Measurements from ENCODE around the gene IGFBP7.

The IGFBP7 gene, protein sequence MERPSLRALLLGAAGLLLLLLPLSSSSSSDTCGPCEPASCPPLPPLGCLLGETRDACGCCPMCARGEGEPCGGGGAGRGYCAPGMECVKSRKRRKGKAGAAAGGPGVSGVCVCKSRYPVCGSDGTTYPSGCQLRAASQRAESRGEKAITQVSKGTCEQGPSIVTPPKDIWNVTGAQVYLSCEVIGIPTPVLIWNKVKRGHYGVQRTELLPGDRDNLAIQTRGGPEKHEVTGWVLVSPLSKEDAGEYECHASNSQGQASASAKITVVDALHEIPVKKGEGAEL

GRCh38 chr4:57109847-57110639, at the start of gene IGFBP7:
Gene IGFBP7 (minus strand): TSS chr4:57110385. CDS start chr4:57110351, 34 bp downstream.
- DNase-seq = no peak

DNA sequence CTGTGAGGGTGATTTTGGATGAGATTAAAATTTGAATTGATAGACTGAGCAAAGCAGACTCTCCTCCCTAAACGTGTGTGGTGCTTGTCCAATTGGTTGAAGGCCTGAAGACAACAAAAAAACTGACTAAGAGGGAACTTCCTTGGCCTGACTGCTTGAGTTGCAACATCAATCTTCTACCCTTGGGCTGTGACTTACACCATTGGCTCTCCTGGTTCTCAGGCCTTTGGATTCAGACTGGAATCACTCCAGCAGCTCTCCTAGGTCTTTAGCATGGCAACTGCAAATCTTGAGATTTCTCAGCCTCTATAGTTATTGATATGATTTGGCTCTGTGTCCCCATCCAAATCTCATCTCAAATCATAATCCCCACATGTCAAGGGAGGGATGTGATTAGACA, 49.7 kb upstream of the IGFBP7 start:
- DNase-seq = no peak

- DNase-seq = no peak
These were observed 48.6 kb upstream of the IGFBP7 start for GRCh38 chr4:57158762-57159161.

- DNase-seq = no peak
These were observed 48.0 kb upstream of the IGFBP7 start for GRCh38 chr4:57158221-57158620.

- DNase-seq = no peak
These were observed 47.5 kb upstream of the IGFBP7 start for GRCh38 chr4:57157596-57158137.

DNA sequence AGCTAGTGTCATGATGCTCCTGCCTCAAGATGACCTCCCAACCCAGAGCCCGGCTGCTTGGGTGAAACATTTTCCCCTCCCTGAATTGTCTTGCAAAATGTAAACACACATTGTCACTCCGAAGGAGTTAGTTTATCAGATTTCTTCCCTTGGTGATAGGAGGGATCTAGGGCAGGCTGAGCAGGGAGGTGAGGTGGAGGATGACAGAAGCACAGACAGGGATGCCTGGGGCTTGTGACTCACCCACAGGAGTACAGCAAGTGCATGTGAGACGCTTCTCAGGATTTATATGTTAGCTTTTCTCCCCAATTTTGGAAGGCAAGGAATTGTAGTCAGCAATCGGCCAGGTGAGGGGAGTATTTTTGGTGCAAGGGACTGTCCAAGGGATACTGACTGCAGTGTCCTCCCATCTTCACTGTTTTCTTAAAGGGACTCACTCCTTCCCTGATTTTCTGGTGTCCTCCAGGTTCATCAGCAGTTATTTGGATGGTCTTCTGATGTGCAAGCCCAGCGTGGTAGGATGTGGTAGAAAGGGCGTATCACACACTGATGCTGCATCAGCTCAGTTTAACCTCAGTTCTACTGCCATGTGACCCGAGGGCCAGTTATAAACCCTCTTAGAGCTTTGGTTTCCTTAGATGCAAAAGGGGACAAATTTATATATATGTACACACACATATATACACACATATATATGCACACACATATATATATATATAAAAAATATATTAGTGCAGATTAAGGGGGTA, 46.2 kb upstream of the IGFBP7 start:
- DNase-seq = no peak

GRCh38 chr4:57154926-57155325, 44.7 kb upstream of the IGFBP7 start:
- no peak for DNase-seq

GRCh38 chr4:57154191-57154590, 44.0 kb upstream of the IGFBP7 start:
- DNase-seq = no peak

- DNase-seq = no peak
These were observed 43.0 kb upstream of the IGFBP7 start for GRCh38 chr4:57153207-57153606.

DNA sequence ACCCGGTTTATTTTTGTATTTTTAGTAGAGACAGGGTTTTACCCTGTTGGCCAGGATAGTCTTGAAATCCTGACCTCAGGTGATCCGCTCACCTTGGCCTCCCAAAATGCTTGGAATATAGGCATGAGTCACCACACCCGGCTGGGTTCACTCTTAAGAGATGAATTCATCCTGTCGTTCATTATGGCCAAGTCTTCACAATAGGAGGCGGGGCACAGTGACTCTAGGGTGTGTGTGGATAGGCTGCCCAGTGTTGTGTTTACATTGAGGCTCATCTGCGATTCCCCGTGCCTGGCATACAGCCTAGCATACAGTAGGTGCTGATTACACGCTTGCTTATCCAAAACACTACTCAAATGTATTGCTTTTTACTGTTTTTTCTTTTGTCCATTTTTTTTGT, 41.3 kb upstream of the IGFBP7 start:
- DNase-seq = no peak

GRCh38 chr4:57149833-57150232, 39.6 kb upstream of the IGFBP7 start:
- no peak for DNase-seq

- no peak for DNase-seq
These were observed 38.8 kb upstream of the IGFBP7 start for GRCh38 chr4:57148831-57149505.

GRCh38 chr4:57148177-57148576, 38.0 kb upstream of the IGFBP7 start:
- no peak for DNase-seq

DNA sequence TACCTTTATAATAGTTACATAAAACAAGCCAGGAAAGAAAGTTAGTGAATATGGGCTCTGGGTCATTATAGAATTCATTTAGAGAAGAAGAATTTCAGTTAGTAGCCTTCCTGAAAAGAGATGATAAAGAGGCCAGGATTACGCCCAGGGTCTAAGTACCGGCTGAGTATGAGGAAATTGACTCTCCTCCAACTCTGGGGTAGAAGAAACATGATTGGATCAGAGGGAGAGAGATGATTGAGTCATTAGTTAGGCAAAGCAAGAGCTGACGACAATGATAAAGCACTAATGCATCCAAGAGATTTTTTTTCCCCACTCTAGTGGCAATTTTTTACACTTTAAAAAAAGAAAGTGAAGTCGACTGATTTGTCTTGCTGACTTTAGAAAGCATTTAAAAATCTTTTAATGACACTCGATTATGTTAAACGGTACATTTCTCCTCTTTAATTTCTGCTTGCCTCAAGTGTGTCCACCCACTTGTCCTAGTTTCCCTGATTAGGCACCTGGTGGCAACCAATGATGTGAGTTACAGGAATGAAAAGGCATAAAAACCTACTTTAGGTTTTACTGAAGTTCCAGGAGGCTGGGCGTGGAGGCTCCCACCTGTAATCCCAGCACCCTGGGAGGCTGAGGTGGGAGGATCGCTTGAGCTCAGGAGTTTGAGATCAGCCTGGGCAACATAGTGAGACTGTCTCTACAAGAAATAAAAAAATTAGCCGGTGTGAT, 37.3 kb upstream of the IGFBP7 start:
- no peak for DNase-seq

- DNase-seq = no peak
These were observed 36.3 kb upstream of the IGFBP7 start for GRCh38 chr4:57146444-57146843.

GRCh38 chr4:57144466-57144865, 34.3 kb upstream of the IGFBP7 start:
- no peak for DNase-seq

- DNase-seq = no peak
These were observed 29.6 kb upstream of the IGFBP7 start for GRCh38 chr4:57139783-57140182.

DNA sequence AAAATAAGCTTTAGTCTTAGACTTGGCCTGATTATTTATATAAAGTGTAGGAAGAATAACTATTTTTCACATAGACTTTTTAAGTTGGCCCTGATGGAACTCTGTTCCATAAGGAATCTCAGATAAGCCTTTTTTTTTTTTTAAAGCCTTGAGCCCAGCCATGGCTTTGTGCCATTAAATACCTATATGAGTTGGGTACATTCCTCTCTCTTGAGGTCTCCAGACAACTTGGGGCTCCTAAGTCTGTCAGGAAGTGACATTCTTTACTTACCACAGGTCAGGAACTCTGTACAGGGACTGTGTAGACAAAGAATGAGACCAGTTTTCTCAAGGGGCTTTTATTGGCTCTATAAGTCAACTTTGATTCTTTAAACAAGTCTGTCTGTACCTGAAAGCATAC, 27.1 kb upstream of the IGFBP7 start:
- DNase-seq = no peak

- no peak for DNase-seq
These were observed 26.1 kb upstream of the IGFBP7 start for GRCh38 chr4:57136281-57136680.

GRCh38 chr4:57132743-57133137, 22.6 kb upstream of the IGFBP7 start:
- no peak for DNase-seq

GRCh38 chr4:57131849-57132742, 21.9 kb upstream of the IGFBP7 start:
- no peak for DNase-seq
